Heart left ventricle (tissue), 16 donors: ENCODE data around the gene SRGAP3. TPM values are rescaled to one million over a fixed set of nuclear protein-coding genes. Genes with fewer than 3 reads are reported as not detected.
A peak's percentile ranks its signal among the peaks of the same experiment; 100 is the strongest.

ENCODE experiments used
- ATAC-seq, 4 donors: fragments of 200-7000 bp; cut with Tn5 transposase; one replicate each; pipeline ENCODE4 v1.9.1; 2020 to 2022; ENCODE audit warnings: moderate library complexity in 4 of 4, mild to moderate bottlenecking in 3 of 4, moderate number of reproducible peaks in 1 of 4
- DNase-seq, 5 donors: peaks; one replicate each; pipeline ENCODE4 v3.0.0-alpha.2; 2020
- H3K27ac ChIP-seq, 12 donors: fragments of 200-600 bp; sonication (generic) in 4 of 12; one replicate each; pipeline versions ENCODE4 v1.5.0 to v1.8.0; 2016 to 2022; ENCODE audit warnings: mild to moderate bottlenecking in 2 of 12
- H3K27me3 ChIP-seq, 9 donors: fragments of 200-600 bp; sonication (generic) in 2 of 9; one replicate each; pipeline versions ENCODE4 v1.5.1 to v1.8.0; 2016 to 2022; ENCODE audit warnings: mild to moderate bottlenecking in 3 of 9
- H3K36me3 ChIP-seq, 9 donors: fragments of 200-600 bp; sonication (generic) in 2 of 9; one replicate each; pipeline versions ENCODE4 v1.5.0 to v1.8.0; 2018 to 2022; ENCODE audit warnings: mild to moderate bottlenecking in 2 of 9
- H3K4me1 ChIP-seq, 12 donors: fragments of 200-600 bp; sonication (generic) in 4 of 12; one replicate each; pipeline versions ENCODE4 v1.5.0 to v1.8.0; 2016 to 2022; ENCODE audit warnings: mild to moderate bottlenecking in 3 of 12
- H3K4me3 ChIP-seq, 12 donors: fragments of 200-600 bp; sonication (generic) in 4 of 12; one replicate each; pipeline versions ENCODE4 v1.5.0 to v1.8.0; 2017 to 2022; ENCODE audit warnings: mild to moderate bottlenecking in 9 of 12, moderate library complexity in 4 of 12
- H3K9me3 ChIP-seq, 12 donors: fragments of 200-600 bp; sonication (generic) in 4 of 12; one replicate each; pipeline versions ENCODE4 v1.5.0 to v1.8.0; 2016 to 2022; ENCODE audit warnings: mild to moderate bottlenecking in 1 of 12
- CTCF ChIP-seq, 12 donors: fragments of 200-600 bp; sonication (generic) in 4 of 12; IDR thresholded peaks; one replicate each; pipeline versions ENCODE4 v1.5.0 to v1.8.0; 2018 to 2022; ENCODE audit warnings: antibody characterized with exemption in 12 of 12, mild to moderate bottlenecking in 5 of 12
- POLR2A ChIP-seq, 2 donors: fragments of 450-650 bp; IDR thresholded peaks; one replicate each; pipeline ENCODE4 v1.6.1; 2017; ENCODE audit warnings: antibody characterized with exemption in 2 of 2, mild to moderate bottlenecking in 2 of 2, moderate library complexity in 2 of 2
- WGBS, 4 donors: extraction: QIAGEN DNeasy Blood & Tissue Kit in 2 of 4; methylation state at CpG; one replicate each; pipeline versions ENCODE4 v1.1.5 to v1.1.7; 2013 to 2018; 5-methylcytosine and 5-hydroxymethylcytosine counted together
- intact Hi-C, 10 donors: fragments of 100-400 bp; cut with DNase I; formaldehyde crosslinking; loops; one replicate each; pipeline versions ENCODE4 v1.11.1 to v1.14.2; 2022
- polyA plus RNA-seq, 2 donors: library from polyadenylated mRNA; stranded (reverse); fragments of 200-250 nt; gene quantifications; one replicate each; pipeline ENCODE4 v1.2.3, GENCODE V29; 2013
- total RNA-seq, 9 donors: library from RNA; depleted of rRNA in 2 of 9; stranded (reverse); fragments of >200 nt in 2 of 9; fragmentation: NEBNext Ultra II Directional in 3 of 9; extraction: Animal tissue kit (Norgen Biotek cat#: 25700) in 3 of 9; gene quantifications; one replicate each; pipeline versions ENCODE4 v1.1.0 to v1.2.4, GENCODE V29; 2016 to 2023
- donor health status: ischemic (EF 13 %, LVEDD 7.1; RV severe dilation, severe dysfunction).
- donor health status: healthy with polysubstance abuse.
- donor health status: DM: no; HTN: yes; CAD: no.
- donor health status: DM: no; HTN: no; CAD: no.
- donor health status: ischemic (EF 25% LVEDD 6.9; RV normal size, moderate dysfunction).
- donor health status: ischemic (EF 25% LVEDD 5.7; RV mildly dilated, moderate dysfunction).
- donor health status: healthy.
- donor health status: DM: yes; HTN: yes; CAD: no.
- donor health status: ischemic (EF 35%, LVEDD 5.7; RV mildly dilated, moderate dysfunction).
- donor health status: nonischemic (EF 11% LVEDD 7.7; RV severe dilation, severe dysfunction).
- donor health status: DM: yes; HTN: yes; CAD: no.
- donor health status: PGD.
- donor health status: ischemic (EF 29% LVEDD 5.4; RV normal size, mild dysfunction).
- donor health status: nonischemic (EF 23%, LVEDD 6.1; RV moderate dilation, normal function).

SRGAP3 gene
- total and polyA plus RNA-seq, 11 donors: 1.4 to 16.8 (median 9.0) TPM

- no peak overlapping the region for H3K27ac ChIP-seq
- H3K4me1 ChIP-seq: peaks cover 0 to 20% (median 8%) of the 10 kb centered on the region in 12 donors
- ATAC-seq (no peak), DNase-seq (no peak)
- H3K4me3 ChIP-seq: no peak overlapping the region
- intact Hi-C loops: no loop called here
- no peak for TF ChIP-seq POLR2A (IDR thresholded peaks at IDR 0.05)
- H3K9me3 ChIP-seq: peaks cover 0 to 4% (median 0%) of the 10 kb centered on the region in 12 donors
- H3K36me3 ChIP-seq: no peaks in the 10 kb centered on the region
- 38 to 66% (median 47%) methylated on average over 1 of the region's 1 CpG for WGBS, 4 donors
- H3K27me3 ChIP-seq: no peaks in the 10 kb centered on the region
Observed at GRCh38 chr3:9156604-9157003, 92.8 kb downstream of the SRGAP3 start.

- Histone ChIP-seq H3K36me3 (no peaks in the 10 kb centered on the region), H3K27me3 (no peaks in the 10 kb centered on the region), H3K4me1 (peaks cover 0 to 20% (median 8%) of the 10 kb centered on the region in 12 donors), H3K9me3 (peaks cover 0 to 18% (median 0%) of the 10 kb centered on the region in 12 donors), H3K27ac (peak overlapping the region in 1 of 12 donors; percentile 58), H3K4me3 (no peak overlapping the region)
- no peak for DNase-seq
- TF ChIP-seq POLR2A (IDR thresholded peaks at IDR 0.05): no peak
- no peak for TF ChIP-seq CTCF (IDR thresholded peaks at IDR 0.05)
- 46 to 71% (median 58%) methylated on average over 4 of the region's 4 CpGs for WGBS, 4 donors
- peak in 1 of 4 donors; percentile 31 for ATAC-seq
- intact Hi-C loops: no loop called here
Observed at GRCh38 chr3:9155028-9155427, 94.4 kb downstream of the SRGAP3 start.

- DNase-seq (peak in 4 of 5 donors; percentile 33 to 73 (median 45)), ATAC-seq (peak; percentile 55 to 89 (median 81))
- no peaks in the 10 kb centered on the region for H3K36me3 ChIP-seq
- no peak for TF ChIP-seq POLR2A (IDR thresholded peaks at IDR 0.05)
- no peak for TF ChIP-seq CTCF (IDR thresholded peaks at IDR 0.05)
- H3K27ac ChIP-seq: peak overlapping the region in 6 of 12 donors; percentile 13 to 58 (median 20)
- peaks cover 0 to 20% (median 8%) of the 10 kb centered on the region in 12 donors for H3K4me1 ChIP-seq
- H3K4me3 ChIP-seq: no peak overlapping the region
- 34 to 49% (median 39%) methylated on average over 14 of the region's 14 CpGs for WGBS, 4 donors
- intact Hi-C loops: no loop called here
- no peaks in the 10 kb centered on the region for H3K27me3 ChIP-seq
- H3K9me3 ChIP-seq: peaks cover 0 to 18% (median 0%) of the 10 kb centered on the region in 12 donors
Observed at GRCh38 chr3:9153904-9154619, 95.4 kb downstream of the SRGAP3 start.

- H3K4me3 ChIP-seq: no peak overlapping the region
- no peak for ATAC-seq
- no peaks in the 10 kb centered on the region for H3K36me3 ChIP-seq
- intact Hi-C loops: no loop called here
- H3K27me3 ChIP-seq: no peaks in the 10 kb centered on the region
- peaks cover 0 to 20% (median 8%) of the 10 kb centered on the region in 12 donors for H3K4me1 ChIP-seq
- H3K27ac ChIP-seq: no peak overlapping the region
- H3K9me3 ChIP-seq: peaks cover 0 to 18% (median 0%) of the 10 kb centered on the region in 12 donors
- no peak for DNase-seq
- 62 to 77% (median 71%) methylated on average over 8 of the region's 8 CpGs for WGBS, 4 donors
- TF ChIP-seq CTCF (IDR thresholded peaks at IDR 0.05) (no peak), POLR2A (IDR thresholded peaks at IDR 0.05) (no peak)
Observed at GRCh38 chr3:9151240-9151639, 98.2 kb downstream of the SRGAP3 start.
